DMS 273 treated with DMSO at 0.1 percent for 48 hours (cell line): ENCODE data around the gene VPS33A.

Source experiments
- DNase-seq: peaks from one replicate; lab custom pipeline; 2025; lab: John Stamatoyannopoulos, UW

The VPS33A gene

GRCh38 chr12:122250536-122250935 lies 15.8 kb downstream of the VPS33A start:
- DNase-seq = no peak

DNA sequence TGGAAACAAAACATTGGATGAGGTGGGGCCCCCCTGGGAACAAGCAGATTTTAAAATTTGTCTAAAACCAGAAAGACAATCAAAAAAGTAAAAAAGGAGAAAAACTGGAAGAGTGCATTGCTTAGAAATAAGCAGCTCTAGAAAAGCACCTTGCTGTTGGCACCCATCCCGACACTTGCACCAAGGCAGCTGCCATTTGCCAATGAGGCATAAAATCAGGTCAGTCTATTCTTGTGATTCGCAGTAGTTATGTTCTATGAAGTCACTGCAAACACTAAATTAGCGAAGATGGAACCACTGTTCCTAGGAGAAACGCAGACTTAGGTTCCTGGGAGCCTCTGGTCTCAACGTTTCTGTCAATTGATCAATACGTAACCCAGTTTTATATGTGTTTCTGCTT lies 16.2 kb downstream of the VPS33A start:
- no peak for DNase-seq

DNA sequence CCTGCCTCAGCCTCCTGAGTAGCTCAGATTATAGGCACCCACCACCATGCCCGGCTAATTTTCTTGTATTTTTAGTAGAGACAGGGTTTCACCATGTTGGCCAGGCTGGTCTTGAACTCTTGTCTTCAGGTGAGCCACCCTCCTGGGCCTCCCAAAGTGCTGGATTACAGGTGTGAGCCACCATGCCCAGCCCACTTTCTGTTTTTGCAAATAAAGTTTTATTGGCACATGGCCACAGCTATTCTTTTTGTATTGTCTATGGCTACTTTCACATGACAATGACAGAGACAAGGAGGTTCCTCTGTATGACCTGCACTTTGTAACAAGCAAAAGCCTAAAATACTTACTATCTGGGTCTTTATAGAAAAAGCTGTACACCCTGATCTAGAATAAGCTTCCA lies 20.7 kb downstream of the VPS33A start:
- no peak for DNase-seq

- DNase-seq = no peak
These were observed 21.5 kb downstream of the VPS33A start for GRCh38 chr12:122244565-122245371.

- no peak for DNase-seq
These were observed 22.3 kb downstream of the VPS33A start for GRCh38 chr12:122243965-122244364.

DNA sequence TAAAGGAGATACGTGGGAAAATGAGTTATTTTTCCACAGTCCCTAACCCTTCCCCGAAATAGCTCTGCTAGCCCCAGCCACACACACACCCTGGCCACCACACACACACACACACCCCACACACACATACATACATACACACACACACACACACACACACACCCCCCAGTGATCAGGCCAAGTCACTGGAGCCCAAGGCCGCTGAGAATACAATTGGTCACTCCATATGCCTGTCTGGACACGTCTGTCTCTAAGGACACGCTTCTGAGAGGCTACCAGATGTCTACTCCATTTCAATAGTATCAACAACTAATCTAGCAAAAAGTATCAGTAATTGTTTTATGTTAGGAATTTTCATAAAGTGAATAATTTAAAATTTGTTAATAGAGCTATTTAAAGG lies 27.4 kb downstream of the VPS33A start:
- no peak for DNase-seq

DNA sequence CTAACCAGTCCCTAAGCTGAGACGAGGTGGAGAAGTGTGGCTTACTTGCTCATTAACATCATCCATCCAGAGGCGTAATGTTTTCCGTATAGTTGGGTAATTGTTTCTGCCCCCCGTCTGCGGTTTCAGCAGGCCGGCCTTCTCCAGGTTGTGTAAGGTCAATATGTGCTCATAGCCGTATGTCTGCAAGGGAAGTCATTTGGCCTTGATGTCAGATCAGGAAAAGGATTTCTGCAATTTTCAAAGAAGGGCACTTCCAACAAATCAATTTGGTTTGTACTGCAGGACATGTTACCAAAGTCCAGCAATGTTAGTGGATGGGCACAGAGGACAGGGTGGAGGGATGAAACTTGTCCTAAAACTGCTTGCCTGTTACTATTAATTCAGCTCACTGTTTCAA lies 30.6 kb downstream of the VPS33A start:
- DNase-seq = no peak

DNA sequence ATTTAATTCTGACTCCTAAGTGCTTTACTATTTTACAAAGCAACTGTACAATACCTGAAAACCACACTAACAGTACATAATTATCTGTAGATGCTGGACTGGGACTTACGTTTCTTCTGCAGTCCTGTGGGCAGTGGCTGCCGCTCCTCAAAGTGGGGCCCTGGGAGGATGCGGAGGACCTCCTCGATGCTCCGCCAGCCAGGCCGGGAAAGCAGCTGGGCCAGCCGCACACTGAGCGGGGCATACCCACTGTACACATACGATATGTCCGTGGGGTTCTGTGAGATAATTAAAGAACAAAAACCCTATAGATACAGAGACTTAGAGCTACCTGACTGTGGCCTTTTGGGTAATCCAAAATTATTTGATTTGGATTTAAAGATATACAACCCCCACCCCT lies 33.6 kb downstream of the VPS33A start:
- DNase-seq = no peak

- no peak for DNase-seq
These were observed 35.5 kb downstream of the VPS33A start for GRCh38 chr12:122230798-122231197.

GRCh38 chr12:122228092-122228491 lies 38.2 kb downstream of the VPS33A start:
- DNase-seq = no peak

- DNase-seq = no peak
These were observed 39.0 kb downstream of the VPS33A start for GRCh38 chr12:122227341-122227740.

GRCh38 chr12:122226366-122227125 lies 39.7 kb downstream of the VPS33A start:
- no peak for DNase-seq

DNA sequence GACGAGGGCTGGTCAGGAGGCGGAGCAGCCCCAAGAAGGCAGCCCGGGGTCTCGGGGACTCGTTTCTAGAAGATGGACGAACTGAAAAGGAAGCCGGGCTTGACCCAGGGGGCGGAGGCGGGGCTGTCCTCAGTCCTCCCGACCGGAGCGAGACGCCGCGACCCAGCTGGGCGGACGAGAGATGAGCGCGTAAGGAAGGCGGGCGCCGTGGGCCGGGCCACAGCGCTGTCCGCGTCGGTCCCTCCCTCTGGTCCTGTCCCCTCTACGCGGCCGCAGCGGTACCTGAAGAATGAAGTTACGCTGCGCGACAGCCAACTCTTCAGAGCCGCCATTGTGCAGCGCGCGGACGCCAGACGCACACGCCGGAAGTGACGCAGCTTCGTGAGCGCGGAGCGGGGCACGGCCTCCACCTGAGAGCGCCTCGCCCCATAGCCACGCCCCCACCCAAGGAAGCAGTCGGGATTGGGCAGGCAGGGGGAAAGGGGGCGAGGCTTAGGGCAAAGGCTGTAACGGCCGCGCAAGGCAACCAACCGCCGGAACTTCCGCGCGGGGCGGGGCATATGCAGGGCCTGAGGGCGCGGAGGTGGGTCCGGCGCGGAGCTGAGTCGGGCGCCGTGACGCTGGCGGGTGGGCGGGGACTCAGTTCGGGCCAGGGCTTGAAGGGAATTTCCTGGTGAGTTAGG lies 40.5 kb downstream of the VPS33A start, which contains the start of gene DIABLO:
Gene DIABLO (minus strand): TSS at position 370 of the 683 bp plus-strand sequence. CDS start 38 bp downstream, at position 332.
- peak; percentile 92 for DNase-seq

GRCh38 chr12:122216445-122216844 lies 49.8 kb downstream of the VPS33A start:
- DNase-seq = no peak

DNA sequence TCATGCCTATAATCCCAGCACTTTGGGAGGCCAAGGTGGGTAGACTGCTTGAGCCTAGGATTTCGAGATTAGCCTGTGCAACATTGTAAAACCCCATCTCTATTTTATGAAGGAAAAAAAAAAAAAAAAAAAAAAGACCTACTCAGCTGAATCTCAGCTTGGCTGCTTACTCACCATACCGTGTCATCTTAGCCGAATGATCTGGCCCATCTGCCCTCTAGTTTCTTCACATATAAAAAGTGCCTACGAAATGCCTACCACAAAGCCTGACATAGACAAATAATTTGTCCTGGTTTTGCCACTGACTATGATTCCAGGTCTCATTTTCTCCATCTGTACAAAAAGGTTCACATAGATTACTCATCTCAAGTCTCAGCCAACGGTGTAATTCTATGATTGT lies 50.5 kb downstream of the VPS33A start:
- DNase-seq = no peak

- DNase-seq = no peak
These were observed 58.0 kb downstream of the VPS33A start for GRCh38 chr12:122208073-122208820.

GRCh38 chr12:122207391-122207790 lies 58.9 kb downstream of the VPS33A start:
- DNase-seq = no peak

DNA sequence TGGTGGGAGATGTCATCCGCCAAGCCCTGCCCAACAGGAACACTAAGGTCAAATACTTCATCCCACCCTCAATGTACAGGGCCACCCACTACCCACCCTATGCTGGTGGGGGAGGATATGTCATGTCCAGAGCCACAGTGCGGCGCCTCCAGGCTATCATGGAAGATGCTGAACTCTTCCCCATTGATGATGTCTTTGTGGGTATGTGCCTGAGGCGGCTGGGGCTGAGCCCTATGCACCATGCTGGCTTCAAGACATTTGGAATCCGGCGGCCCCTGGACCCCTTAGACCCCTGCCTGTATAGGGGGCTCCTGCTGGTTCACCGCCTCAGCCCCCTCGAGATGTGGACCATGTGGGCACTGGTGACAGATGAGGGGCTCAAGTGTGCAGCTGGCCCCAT lies 59.3 kb downstream of the VPS33A start:
- no peak for DNase-seq

GRCh38 chr12:122206111-122206881 lies 60.0 kb downstream of the VPS33A start:
- no peak for DNase-seq

GRCh38 chr12:122205053-122205925 lies 61.0 kb downstream of the VPS33A start:
- no peak for DNase-seq
